Measurements from ENCODE around the gene SULT1A3. TPM values are rescaled to one million over a fixed set of nuclear protein-coding genes. Genes with fewer than 3 reads are reported as not detected.

Gene SULT1A3
- 4.4 and 4.5 TPM in 2 replicates for total RNA-seq

DNA sequence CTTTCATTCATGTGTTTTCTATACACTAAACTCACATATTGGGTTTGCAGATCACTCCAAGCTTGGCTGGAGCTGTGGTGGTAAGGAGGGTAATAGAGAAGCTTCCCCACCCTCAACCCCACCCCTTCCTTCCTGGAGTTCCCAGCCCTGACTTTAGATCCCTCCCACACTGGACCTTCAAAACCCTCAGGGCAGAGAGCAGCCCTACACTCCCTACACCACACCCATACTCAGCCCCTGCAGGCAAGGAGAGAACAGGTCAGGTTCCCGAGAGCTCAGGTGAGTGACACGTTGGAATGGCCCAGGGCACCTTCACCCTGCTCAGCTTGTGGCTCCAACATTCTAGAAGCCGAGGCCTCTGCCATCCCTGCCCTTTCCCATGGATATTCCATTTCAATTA, at the start of gene SULT1A3:
Gene SULT1A3 (plus strand): TSS at position 207 of the 400 bp plus-strand sequence. CDS start 1,474 bp downstream, outside the sequence.

DNA sequence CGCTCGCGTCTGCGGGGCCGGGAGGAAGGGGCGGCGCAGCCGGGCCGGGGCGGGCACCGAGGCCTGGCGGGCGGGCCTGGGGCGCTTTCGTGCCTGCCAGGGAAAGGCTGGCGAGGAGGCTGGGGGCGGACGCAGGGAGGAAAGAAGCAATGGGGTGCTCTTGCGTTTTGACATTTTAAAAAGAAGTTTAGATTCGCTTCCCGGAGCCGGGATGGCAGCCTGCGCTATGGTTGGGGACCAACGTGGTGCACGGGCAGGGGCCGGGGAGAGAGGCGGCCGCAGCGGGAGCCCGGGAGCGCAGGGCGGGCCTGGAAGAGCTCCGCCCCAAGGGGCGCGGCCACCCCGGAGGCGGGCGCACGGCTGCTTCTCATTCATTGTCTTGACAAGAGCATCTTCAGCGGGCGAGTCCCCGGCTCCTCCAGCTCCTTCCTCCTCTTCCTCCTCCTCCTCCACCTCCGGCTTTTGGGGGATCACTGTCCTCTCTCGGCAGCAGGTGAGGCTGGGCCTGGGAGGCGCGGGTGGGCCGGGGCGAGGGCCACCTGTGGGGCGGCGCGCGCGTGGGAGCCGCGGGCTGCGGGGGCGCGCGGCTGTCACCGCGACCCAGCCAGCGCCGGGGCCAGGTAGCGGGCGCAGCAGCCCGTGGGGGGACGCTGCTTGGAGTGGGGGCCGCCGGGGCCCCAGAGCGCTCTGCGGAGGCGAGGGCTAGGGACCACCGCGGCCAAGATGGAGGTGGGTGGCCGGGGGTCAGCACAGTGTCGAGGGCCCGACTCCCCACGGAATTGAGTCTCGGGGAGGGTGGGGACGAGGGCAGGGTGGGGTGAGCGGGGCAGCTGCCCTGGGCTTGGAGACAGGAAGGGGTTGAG, 15.6 kb upstream of the SULT1A3 start, which contains the start of gene CORO1A:
Gene CORO1A (plus strand): TSS at position 370 of the 863 bp plus-strand sequence. CDS start 1,608 bp downstream, outside the sequence.

DNA sequence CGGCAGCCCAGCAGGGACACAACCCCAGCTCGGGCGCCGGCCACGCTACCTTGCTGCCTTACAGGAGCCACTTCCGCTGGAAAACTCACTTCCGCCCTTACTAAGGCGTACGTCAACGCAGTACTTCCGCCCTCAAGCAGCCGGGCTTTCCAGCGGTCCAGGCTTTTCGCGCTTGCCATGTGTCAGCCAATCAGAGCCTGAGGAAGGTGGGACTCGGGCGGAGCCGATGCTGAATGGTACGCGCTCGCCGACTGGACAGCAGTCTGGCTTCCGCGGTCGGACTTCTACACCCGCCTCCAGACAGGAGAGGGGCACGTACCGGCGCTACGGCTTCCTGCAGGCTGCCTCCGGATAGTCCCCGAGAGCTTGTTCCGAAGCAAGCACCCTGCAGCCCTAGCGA, 5.4 kb upstream of the SULT1A3 start, which contains the start of the genes BOLA2B and SLX1A:
Gene BOLA2B (minus strand): TSS at position 52 of the 400 bp plus-strand sequence. CDS start 71 bp downstream, outside the sequence.
Gene SLX1A (plus strand): TSS at position 261 of the 400 bp plus-strand sequence. CDS start 210 bp downstream, outside the sequence.

DNA sequence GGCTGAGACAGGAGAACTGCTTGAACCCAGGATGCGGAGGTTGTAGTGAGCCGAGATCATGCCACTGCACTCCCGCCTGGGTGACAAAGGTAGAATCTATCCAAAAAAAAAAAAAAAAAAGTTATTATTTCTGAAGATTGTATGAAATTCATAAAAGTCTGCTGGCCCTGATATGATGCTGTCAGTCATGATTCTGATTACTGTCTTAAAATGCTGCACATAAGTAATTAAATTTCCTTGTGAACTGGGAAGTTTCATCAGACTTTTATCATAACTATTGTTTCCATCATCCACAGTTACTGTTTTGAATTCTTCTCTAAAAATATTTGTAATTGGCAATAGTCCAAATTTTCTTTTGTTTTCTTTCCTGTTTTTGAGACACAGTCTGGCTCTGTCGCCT, 49.3 kb downstream of the SULT1A3 start, which contains the start of gene NPIPB13:
Gene NPIPB13 (minus strand): TSS at position 101 of the 400 bp plus-strand sequence. CDS start 2,906 bp downstream, outside the sequence.

Small RNA genes lying within 50 kb of the gene (small RNA-seq; reads per million reads assigned to genes)
- gene AC106782.4: not detected

Other genes with a start within 250 kb of the SULT1A3 start
- 55.5 and 59.8 TPM in 2 replicates for gene TMEM219, start 237.2 kb upstream of the SULT1A3 start, total RNA-seq
- 91.9 and 96.3 TPM in 2 replicates for gene TAOK2, start 225.4 kb upstream of the SULT1A3 start, total RNA-seq
- 7.3 and 8.1 TPM in 2 replicates for gene HIRIP3, start 203.6 kb upstream of the SULT1A3 start, total RNA-seq
- gene INO80E, start 203.0 kb upstream of the SULT1A3 start, total RNA-seq: 37.9 and 42.9 TPM in 2 replicates
- gene DOC2A, start 188.2 kb upstream of the SULT1A3 start, total RNA-seq: 0.13 and 0.22 TPM in 2 replicates
- gene C16orf92, start 176.1 kb upstream of the SULT1A3 start, total RNA-seq: not detected in 2 replicates
- gene TLCD3B, start 168.0 kb upstream of the SULT1A3 start, total RNA-seq: 0.07 and 0.13 TPM in 2 replicates
- gene ALDOA, start 133.5 kb upstream of the SULT1A3 start, total RNA-seq: 921 and 974 TPM in 2 replicates
- 193 and 211 TPM in 2 replicates for gene PPP4C, start 123.3 kb upstream of the SULT1A3 start, total RNA-seq
- 0.14 and 0.27 TPM in 2 replicates for gene TBX6, start 107.3 kb upstream of the SULT1A3 start, total RNA-seq
- 10.3 and 10.9 TPM in 2 replicates for gene YPEL3, start 103.0 kb upstream of the SULT1A3 start, total RNA-seq
- 1.7 and 2.0 TPM in 2 replicates for gene GDPD3, start 85.7 kb upstream of the SULT1A3 start, total RNA-seq
- gene MAPK3, start 76.0 kb upstream of the SULT1A3 start, total RNA-seq: 46.5 and 58.0 TPM in 2 replicates
- 3.8 and 4.0 TPM in 2 replicates for gene CORO1A, start 15.7 kb upstream of the SULT1A3 start, total RNA-seq
- 114 and 168 TPM in 2 replicates for gene BOLA2B, start 5.6 kb upstream of the SULT1A3 start, total RNA-seq
- gene SLX1A, start 5.4 kb upstream of the SULT1A3 start, total RNA-seq: 27.2 and 46.3 TPM in 2 replicates
- 3.2 and 4.0 TPM in 2 replicates for gene NPIPB13, start 49.2 kb downstream of the SULT1A3 start, total RNA-seq
- gene CD2BP2, start 156.1 kb downstream of the SULT1A3 start, total RNA-seq: 29.5 and 30.5 TPM in 2 replicates
- gene TBC1D10B, start 171.2 kb downstream of the SULT1A3 start, total RNA-seq: 36.4 and 49.8 TPM in 2 replicates
- not detected in 2 replicates for gene MYL11, start 175.5 kb downstream of the SULT1A3 start, total RNA-seq
- under 0.01 and 0.50 TPM in 2 replicates for gene SEPTIN1, start 183.3 kb downstream of the SULT1A3 start, total RNA-seq
- 10.5 and 10.9 TPM in 2 replicates for gene ZNF48, start 196.2 kb downstream of the SULT1A3 start, total RNA-seq
- 7.4 and 7.6 TPM in 2 replicates for gene ZNF771, start 208.4 kb downstream of the SULT1A3 start, total RNA-seq
- 46.0 and 51.1 TPM in 2 replicates for gene DCTPP1, start 230.8 kb downstream of the SULT1A3 start, total RNA-seq
- gene SEPHS2, start 246.6 kb downstream of the SULT1A3 start, total RNA-seq: 14.5 and 15.7 TPM in 2 replicates

Measured in thoracic aorta endothelial cell (primary cell).